ENCODE measurements around the gene HOXB3. TPM values are rescaled to one million over a fixed set of nuclear protein-coding genes. Genes with fewer than 3 reads are reported as not detected.

HOXB3 gene
- total and polyA plus RNA-seq, 12 donors = 0.24 to 5.9 (median 1.1) TPM

- no peaks in the 10 kb centered on the region for H3K36me3 ChIP-seq
- no peak for DNase-seq
- no peak overlapping the region for H3K4me3 ChIP-seq
- H3K9me3 ChIP-seq = no peaks in the 10 kb centered on the region
- H3K4me1 ChIP-seq = peaks cover 3 to 52% (median 22%) of the 10 kb centered on the region in 9 donors
- H3K27me3 ChIP-seq = peaks cover 57 to 100% (median 100%) of the 10 kb centered on the region in 7 donors
- H3K27ac ChIP-seq = no peak overlapping the region
- ATAC-seq = no peak
- WGBS, 2 donors = 20 to 39% methylated on average over 25 of the region's 25 CpGs
- intact Hi-C loops (cut with DNase I) = loop anchor here in 6 of 10 donors (5.0 to 10.0 kb wide), 5 partner anchors 102 to 260 kb away; no protein-coding TSS in a partner anchor
- no peak for TF ChIP-seq CTCF (IDR thresholded peaks at IDR 0.05)
These were observed 4.7 kb upstream of the HOXB3 start for GRCh38 chr17:48594538-48595277.

GRCh38 chr17:48593840-48594537 lies 3.9 kb upstream of the HOXB3 start:
- peak; percentile 32 to 76 for DNase-seq
- no peaks in the 10 kb centered on the region for H3K36me3 ChIP-seq
- WGBS, 2 donors = 6 to 8% methylated on average over 37 of the region's 37 CpGs
- peaks cover 3 to 52% (median 22%) of the 10 kb centered on the region in 9 donors for H3K4me1 ChIP-seq
- peak overlapping the region in 3 of 10 donors; percentile 36 to 40 (median 38) for H3K4me3 ChIP-seq
- peak; percentile 63 to 92 (median 78) for TF ChIP-seq CTCF (IDR thresholded peaks at IDR 0.05)
- H3K9me3 ChIP-seq = no peaks in the 10 kb centered on the region
- H3K27ac ChIP-seq = peak overlapping the region in 1 of 10 donors; percentile 6
- peaks cover 55 to 100% (median 100%) of the 10 kb centered on the region in 7 donors for H3K27me3 ChIP-seq
- intact Hi-C loops (cut with DNase I) = loop anchor here in 6 of 10 donors (5.0 to 10.0 kb wide), 5 partner anchors 102 to 259 kb away; no protein-coding TSS in a partner anchor
- peak in 6 of 8 donors; percentile 39 to 72 (median 52) for ATAC-seq

- intact Hi-C loops (cut with DNase I) = loop anchor here in 6 of 10 donors (5.0 to 10.0 kb wide), 5 partner anchors 101 to 258 kb away; no protein-coding TSS in a partner anchor
- Histone ChIP-seq H3K27me3 (peaks cover 51 to 100% (median 100%) of the 10 kb centered on the region in 7 donors), H3K9me3 (no peaks in the 10 kb centered on the region), H3K4me3 (peak within 1 kb of the TSS in 8 of 10 donors; percentile 15 to 40 (median 28)), H3K4me1 (peaks cover 3 to 49% (median 21%) of the 10 kb centered on the region in 9 donors), H3K36me3 (no peaks in the 10 kb centered on the region), H3K27ac (peak within 1 kb of the TSS in 2 of 10 donors; percentile 6 to 29)
- DNase-seq = no peak
- no peak for TF ChIP-seq CTCF (IDR thresholded peaks at IDR 0.05)
- peak in 1 of 8 donors; percentile 16 for ATAC-seq
- 2% methylated on average over 50 of the region's 50 CpGs for WGBS, 2 donors
These were observed 3.2 kb upstream of the HOXB3 start, which contains the start of gene HOXB5 for GRCh38 chr17:48593126-48593829. TSS of gene HOXB5 (minus strand) at chr17:48593779. CDS start at chr17:48593682, 97 bp downstream.

Measured in heart right ventricle (tissue), 16 donors.